Right renal cortex interstitium (tissue), 3 donors: ENCODE data around the gene RNU6-9. TPM values are rescaled to one million over a fixed set of nuclear protein-coding genes. Genes with fewer than 3 reads are reported as not detected.
"Not testable (repeated sequence)": the region's sequence is repeated elsewhere in the genome, so short reads cannot be mapped to it uniquely, and the experiment has no call there.

Source experiments
- DNase-seq, 3 donors: peaks; one replicate each; pipeline ENCODE4 v3.0.0-alpha.2; 2013; ENCODE audit warnings: low read depth in 3 of 3, low spot score in 2 of 3
- polyA plus RNA-seq, 3 donors: library from polyadenylated mRNA; unstranded; fragments of 120-200 nt; gene quantifications; one replicate each; pipeline ENCODE4 v1.2.1, GENCODE V29; 2013; ENCODE audit not compliant: insufficient read length in 3 of 3

Gene RNU6-9
- not detected for polyA plus RNA-seq

DNA sequence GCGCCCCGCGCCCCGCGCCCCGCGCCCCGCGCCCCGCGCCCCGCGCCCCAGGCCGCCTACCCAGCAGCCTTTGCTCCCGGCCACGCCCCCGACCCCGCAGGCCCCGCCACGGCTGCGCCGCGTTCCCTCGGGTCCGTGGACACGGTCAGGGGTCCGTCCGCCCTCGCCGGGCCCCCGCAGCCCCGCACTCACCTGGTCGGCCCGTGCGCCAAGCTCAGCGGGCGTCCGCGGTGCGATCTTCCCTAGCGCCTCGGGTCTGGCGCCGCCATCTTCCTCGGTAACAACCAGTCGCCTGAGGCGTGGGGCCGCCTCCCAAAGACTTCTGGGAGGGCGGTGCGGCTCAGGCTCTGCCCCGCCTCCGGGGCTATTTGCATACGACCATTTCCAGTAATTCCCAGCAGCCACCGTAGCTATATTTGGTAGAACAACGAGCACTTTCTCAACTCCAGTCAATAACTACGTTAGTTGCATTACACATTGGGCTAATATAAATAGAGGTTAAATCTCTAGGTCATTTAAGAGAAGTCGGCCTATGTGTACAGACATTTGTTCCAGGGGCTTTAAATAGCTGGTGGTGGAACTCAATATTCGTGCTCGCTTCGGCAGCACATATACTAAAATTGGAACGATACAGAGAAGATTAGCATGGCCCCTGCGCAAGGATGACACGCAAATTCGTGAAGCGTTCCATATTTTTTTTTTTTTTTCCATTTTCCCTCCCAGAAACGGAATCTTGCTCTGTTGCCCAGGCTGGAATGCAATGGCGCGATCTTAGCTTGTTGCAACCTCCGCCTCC lies at the start of gene RNU6-9, which contains the start of gene MED16:
TSS of gene RNU6-9 (plus strand) at position 591 of the 796 bp plus-strand sequence.
TSS of gene MED16 (minus strand) at position 294 of the 796 bp plus-strand sequence. CDS start 2,056 bp downstream, outside the sequence.
- DNase-seq: peak; percentile 90 to 94 (median 91)

DNA sequence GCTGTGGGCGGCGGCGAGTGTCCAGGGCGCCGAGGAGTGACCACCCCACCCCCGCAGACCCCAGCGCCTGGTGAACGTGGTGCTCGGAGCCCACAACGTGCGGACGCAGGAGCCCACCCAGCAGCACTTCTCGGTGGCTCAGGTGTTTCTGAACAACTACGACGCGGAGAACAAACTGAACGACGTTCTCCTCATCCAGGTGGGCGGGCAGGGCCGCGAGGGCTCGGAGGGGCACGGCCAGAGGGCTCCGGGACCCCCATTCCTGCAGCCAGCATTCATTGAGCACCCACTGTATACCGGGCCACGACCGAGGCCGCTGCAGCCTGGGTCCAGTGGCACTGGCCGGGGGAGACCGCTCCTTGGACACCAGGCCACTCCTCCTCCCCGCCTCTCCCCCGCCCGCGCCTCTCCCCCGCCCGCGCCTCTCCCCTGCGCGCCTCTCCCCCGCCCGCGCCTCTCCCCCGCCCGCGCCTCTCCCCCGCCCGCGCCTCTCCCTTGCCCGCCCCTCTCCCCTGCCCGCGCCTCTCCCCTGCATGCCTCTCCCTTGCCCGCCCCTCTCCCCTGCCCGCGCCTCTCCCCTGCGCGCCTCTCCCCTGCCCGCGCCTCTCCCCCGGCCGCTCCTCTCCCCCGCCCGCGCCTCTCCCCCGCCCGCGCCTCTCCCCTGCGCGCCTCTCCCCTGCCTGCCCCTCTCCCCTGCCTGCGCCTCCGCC lies 49.3 kb upstream of the RNU6-9 start:
- no peak for DNase-seq

DNA sequence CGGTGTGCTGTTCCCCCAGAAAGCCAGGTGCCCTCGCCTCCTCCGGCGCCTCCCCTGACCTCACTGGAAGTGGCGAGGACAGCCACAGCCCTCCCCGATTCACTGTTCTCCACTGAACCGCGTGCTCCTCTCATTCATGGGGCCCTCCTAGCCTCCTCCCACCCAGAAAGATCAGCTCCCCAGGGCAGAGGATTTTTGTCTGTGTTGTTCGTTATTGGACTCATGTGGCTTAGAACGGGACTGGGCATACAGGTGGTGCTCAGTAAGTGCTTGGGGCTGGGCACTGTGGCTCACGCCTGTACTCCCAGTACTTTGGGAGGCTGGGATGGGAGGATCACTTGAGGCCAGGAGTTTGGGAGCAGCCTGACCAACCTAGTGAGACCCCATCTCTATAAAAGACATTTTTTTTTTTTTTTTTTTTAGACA lies 48.7 kb upstream of the RNU6-9 start:
- DNase-seq: no peak

DNA sequence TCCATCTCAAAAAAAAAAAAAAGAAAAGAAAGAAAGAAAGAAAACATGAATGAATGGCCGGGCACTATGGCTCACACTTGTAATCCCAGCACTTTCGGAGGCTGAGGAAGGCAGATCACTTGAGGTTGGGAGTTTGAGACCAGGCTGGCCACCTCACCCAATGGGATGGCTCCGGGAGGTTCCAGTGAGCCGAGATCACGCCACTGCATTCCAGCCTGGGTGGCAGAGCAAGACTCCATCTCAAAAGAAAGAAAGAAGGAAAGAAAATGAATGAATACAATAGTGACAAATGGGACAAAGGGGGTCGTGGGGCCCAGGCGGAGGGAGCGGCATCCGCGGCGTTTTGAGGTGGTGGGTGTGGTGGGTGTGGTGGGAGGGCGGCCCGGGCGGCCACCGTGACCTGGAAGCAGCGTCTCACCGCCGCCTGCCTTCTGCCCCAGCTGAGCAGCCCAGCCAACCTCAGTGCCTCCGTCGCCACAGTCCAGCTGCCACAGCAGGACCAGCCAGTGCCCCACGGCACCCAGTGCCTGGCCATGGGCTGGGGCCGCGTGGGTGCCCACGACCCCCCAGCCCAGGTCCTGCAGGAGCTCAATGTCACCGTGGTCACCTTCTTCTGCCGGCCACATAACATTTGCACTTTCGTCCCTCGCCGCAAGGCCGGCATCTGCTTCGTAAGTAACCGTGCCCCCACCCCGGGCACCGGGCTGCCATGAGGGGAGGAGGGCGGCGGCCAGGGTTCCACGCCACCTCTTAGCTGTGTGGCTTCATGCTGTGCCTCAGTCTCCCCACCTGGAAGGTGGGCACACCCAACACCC lies 47.4 kb upstream of the RNU6-9 start:
- DNase-seq: no peak

DNA sequence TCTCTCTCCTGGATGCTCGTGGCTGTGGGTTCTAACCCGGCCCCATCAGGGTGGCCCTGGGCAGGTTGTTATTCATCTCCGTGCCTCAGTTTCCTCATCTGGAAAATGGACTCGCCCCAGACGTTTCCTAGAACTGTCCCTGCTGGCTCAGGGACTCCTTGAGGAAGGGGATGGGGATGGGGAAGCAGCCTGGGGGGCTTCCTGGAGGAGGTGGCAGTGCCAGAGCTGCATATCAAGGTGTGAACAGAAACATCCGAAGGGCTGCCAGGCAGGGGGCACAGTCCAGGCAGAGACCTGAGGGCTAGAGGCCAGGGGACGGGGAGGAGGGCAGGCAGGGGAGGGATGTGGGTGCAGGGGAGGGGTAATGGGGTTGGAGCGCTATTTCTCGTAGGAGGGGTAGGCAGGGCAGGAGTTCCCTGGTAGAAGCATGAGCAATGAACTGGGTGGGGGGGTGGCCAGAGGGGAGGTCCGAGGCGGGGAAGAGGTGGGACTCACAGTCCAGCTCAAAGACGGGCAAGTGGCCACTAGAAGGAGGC lies 44.8 kb upstream of the RNU6-9 start:
- DNase-seq: no peak

DNA sequence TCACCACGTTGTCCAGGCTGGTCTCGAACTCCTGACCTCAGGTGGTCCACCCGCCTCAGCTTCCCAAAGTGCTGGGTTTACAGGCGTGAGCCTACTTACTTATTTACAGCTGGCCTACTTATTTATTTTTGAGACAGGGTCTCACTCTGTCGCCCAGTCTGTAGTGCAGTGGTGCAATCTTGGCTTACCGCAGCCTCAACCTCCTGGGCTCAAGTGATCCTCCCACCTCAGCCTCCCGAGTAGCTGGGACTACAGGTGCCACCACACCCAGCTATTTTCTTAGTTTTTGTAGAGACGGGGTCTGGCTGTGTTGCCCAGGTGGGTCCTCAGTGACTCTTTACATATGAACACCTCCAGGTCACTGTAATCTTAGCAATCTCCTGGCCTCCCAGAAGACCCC lies 44.1 kb upstream of the RNU6-9 start:
- DNase-seq: not testable (repeated sequence)

DNA sequence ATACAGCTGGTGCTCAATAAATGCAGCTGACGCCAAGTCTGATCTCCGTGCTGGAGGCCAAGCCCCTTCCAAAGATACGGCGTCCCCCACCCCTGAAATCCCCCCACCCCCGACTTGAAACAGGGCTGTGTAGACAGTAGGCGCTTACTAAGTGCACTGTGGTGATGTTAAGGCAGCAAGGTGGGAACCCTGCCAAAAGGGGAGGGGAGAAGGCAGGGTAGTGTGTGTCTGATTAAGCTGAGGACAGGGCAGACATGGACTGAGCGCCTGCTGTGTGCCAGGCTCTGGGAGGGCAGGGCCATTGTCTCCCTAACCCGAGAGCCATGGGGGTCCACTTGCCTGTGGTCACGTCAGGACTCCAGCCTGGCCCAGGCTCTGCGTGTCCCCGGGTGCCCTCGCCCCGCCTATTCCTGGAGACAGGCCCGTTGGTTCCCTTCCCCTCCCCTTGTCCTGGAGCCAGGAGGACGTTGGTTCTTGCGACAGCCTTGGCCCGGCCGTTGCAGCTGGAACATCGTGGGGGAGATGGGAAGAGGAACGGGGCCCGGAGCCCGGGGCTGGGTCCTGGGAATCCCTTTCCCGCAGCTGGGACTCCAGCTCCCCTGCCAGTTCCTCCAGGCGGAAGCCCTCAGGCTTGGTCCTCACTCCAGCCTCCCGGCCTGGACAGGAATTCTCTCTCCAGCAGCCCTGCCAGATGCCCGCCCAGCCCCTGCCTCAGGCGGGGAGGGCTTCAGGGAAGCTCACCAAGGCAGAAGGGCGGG lies 42.9 kb upstream of the RNU6-9 start:
- no peak for DNase-seq

DNA sequence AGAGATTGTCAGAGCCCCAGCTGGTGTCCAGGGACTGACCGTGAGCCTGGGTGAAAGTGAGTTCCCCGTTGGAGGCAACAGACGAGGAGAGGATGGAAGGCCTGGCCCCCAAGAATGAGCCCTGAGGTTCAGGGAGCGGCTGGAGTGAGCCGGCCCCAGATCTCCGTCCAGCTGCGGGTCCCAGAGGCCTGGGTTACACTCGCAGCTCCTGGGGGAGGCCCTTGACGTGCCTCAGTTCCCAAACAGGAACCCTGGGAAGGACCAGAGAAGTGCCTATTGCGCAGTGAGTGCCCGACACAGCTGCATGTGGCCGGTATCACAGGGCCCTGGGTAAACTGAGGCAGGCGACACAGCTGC lies 42.3 kb upstream of the RNU6-9 start:
- DNase-seq: no peak

DNA sequence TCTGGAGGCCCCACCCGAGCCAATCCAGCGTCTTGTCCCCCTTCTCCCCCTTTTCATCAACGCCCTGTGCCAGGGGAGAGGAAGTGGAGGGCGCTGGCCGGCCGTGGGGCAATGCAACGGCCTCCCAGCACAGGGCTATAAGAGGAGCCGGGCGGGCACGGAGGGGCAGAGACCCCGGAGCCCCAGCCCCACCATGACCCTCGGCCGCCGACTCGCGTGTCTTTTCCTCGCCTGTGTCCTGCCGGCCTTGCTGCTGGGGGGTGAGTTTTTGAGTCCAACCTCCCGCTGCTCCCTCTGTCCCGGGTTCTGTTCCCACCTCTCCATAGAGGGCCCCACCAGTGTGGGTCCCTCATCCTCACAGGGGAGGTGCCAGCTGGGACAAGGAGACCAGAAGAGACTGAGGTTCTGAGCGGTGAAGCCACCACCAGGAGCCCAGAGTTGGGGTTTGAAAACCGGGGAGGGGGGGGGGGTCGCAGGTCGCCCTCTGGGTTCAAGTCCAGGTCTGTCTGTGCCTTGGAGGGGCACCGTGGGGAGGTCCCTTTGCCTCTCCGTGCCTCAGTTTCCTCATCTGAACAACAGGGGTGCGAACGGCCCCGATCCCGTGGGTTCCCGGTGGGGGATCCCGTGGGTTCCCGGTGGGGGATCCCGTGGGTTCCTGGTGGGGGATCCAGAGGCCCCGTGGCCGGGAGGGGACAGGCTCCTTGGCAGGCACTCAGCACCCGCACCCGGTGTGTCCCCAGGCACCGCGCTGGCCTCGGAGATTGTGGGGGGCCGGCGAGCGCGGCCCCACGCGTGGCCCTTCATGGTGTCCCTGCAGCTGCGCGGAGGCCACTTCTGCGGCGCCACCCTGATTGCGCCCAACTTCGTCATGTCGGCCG lies 40.9 kb upstream of the RNU6-9 start, which contains the start of gene ELANE:
TSS of gene ELANE (plus strand) at position 168 of the 878 bp plus-strand sequence. CDS start at position 194, 26 bp downstream.
- no peak for DNase-seq

DNA sequence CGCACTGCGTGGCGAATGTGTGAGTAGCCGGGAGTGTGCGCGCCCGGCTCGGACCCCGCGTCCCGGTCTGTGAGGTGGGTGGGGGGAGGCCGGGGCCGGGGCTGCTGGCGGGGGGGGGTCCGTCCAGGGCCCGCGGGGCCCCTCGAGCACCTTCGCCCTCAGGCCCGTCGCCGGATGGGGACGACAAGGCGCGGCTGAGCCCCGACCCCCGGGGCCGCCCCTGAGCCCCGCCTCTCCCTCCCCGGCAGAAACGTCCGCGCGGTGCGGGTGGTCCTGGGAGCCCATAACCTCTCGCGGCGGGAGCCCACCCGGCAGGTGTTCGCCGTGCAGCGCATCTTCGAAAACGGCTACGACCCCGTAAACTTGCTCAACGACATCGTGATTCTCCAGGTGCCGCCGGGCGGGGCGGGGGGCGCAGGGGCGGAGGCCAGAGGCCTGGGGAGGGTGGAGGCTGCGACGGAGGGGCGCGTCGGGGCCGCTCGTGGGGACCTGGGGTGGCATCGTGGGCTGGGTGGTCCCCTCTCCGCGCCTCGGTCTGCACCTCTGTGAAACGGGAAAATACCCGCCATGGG lies 40.2 kb upstream of the RNU6-9 start:
- no peak for DNase-seq

DNA sequence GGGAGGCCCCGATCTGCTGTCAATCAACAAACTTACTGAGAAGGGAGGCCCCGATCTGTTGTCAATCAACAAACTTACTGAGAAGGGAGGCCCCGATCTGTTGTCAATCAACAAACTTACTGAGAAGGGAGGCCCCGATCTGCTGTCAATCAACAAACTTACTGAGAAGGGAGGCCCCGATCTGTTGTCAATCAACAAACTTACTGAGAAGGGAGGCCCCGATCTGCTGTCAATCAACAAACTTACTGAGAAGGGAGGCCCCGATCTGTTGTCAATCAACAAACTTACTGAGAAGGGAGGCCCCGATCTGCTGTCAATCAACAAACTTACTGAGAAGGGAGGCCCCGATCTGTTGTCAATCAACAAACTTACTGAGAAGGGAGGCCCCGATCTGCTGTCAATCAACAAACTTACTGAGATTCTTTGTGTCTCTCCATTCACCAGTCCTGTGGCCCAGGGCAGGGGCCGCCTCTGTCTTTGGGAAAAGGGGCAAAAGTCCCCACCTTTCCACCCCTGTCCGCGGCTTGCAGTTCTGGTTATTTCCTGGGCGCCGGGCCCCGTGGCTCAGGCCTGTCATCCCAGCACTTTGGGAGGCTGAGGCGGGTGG lies 39.6 kb upstream of the RNU6-9 start:
- DNase-seq: not testable (repeated sequence)

DNA sequence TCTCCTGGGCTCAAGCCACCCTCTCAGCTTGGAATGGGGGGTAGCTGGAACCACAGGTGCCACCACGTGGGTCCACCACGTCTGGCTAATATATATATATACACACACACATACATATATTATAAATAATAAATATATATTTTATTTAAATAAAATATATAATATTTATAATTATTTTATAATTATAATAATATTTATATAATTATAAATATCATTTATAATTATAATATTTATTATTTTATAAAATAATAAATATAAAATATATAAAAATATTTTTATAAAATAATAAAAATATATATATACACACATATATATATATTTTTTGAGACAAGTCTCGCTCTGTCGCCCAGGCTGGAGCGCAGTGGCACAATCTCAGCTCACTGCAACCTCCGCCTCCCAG lies 38.7 kb upstream of the RNU6-9 start:
- no peak for DNase-seq

DNA sequence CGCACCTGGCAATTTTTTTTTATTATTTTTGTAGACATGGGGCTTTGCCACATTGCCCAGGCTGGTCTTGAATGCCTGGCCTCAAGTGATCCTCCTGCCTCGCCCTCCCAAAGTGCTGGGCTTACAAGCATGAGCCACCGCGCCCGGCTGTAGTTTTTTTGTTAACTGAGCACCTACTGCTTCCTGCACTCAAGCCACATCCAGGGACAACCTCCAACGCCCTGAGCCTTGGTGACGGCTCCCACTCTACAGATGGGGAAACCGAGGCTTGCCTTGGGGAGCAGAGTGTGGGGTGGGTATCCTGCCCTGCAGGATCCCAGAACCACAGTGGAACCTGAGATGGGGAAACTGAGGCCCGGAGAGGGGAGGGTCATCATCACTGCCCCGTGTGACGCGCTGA lies 38.1 kb upstream of the RNU6-9 start:
- no peak for DNase-seq

DNA sequence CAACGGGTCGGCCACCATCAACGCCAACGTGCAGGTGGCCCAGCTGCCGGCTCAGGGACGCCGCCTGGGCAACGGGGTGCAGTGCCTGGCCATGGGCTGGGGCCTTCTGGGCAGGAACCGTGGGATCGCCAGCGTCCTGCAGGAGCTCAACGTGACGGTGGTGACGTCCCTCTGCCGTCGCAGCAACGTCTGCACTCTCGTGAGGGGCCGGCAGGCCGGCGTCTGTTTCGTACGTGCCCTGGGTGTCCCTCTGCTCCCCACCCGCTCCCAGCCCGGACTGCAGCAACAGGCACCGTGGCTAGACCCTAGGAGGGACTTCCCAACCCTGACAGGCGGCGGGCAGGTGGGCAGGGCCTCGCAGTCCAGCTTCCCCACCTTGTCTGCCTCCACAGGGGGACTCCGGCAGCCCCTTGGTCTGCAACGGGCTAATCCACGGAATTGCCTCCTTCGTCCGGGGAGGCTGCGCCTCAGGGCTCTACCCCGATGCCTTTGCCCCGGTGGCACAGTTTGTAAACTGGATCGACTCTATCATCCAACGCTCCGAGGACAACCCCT lies 37.6 kb upstream of the RNU6-9 start:
- no peak for DNase-seq

DNA sequence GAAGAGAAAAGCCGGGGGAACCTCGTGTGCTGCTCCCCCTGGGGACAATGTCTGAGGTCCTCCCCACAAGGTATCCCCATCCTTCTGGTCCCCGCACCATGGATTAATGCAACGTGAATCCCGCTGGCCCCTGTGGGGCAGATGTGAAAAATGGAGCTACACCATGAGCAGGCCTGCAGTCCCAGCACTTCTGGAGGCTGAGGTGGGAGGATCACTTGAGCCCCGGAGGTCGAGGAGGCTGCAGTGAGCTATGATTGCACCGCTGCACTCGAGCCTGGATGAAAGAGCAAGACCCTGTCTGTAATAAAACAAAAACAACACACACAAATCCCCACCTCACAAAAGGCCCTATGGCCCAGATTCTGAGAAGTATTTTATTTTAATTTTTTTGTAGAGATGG lies 35.0 kb upstream of the RNU6-9 start:
- DNase-seq: no peak

DNA sequence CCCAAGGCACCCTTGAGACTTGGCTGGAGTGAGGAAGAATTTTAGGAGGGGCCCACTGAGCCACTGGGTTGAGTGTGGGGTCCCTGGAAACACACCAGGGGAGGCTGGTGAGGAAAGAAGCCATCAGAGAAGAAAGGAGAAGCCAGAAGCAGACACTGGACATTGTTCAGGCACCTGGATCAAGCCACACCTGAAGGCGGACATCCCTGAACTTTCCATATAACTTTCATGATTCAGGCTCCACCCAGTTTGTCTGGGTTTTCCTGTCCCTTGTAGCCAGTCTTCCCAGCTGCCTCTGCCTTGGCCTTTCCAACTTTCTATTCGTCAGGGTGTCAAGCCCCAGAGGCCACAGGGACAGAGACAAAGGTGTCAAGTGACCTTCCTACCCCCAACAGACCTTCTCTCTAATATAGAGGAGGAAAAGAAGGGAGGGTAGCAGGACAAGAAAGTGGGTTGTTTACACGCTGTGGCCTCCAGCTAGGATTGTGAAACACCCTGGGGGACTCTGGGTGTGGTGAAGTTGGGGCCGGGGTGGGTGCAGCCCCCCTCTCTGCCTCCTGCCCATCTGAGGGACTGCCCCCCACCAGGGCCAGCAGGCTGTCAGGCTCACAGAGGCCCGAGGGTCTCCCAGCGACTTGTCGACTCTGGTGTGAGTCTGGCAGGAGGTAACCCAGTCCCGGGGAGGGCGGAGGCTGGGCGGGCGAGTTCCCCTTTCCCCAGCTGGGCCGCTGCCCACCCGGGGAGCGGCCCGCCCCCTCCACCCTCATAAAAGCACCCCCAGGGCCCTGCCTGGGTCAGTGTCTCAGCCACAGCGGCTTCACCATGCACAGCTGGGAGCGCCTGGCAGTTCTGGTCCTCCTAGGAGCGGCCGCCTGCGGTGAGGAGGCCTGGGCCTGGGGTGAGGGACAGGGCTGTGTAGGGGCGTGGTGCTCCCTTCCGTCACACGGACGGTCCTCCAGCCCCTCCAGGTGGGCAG lies 34.1 kb upstream of the RNU6-9 start, which contains the start of gene CFD:
TSS of gene CFD (plus strand) at position 797 of the 976 bp plus-strand sequence. CDS start at position 823, 26 bp downstream.
- DNase-seq: no peak
